Testis (tissue), 2 donors: ENCODE results near the gene CADPS2.
"Not testable (repeated sequence)": the region's sequence is repeated elsewhere in the genome, so short reads cannot be mapped to it uniquely, and the experiment has no call there.

Experiments
- CTCF ChIP-seq, 3 experiments: fragments of 450-650 bp in 2 of 3; fragments of 200-600 bp in 1 of 3; sonication (generic) in 1 of 3; IDR thresholded peaks; one replicate each; pipeline ENCODE4 v1.5.1; 2016 to 2019; ENCODE audit warnings: antibody characterized with exemption in 3 of 3, mild to moderate bottlenecking in 2 of 3, moderate library complexity in 1 of 3
- POLR2A ChIP-seq: fragments of 450-650 bp; IDR thresholded peaks from one replicate; pipeline ENCODE4 v1.6.1; 2017; ENCODE audit warnings: antibody characterized with exemption, mild to moderate bottlenecking, moderate library complexity

- not testable (repeated sequence) for TF ChIP-seq CTCF (IDR thresholded peaks at IDR 0.05); POLR2A
Measured at GRCh38 chr7:122834571-122834942, 51.7 kb downstream of the CADPS2 start.
